KOPT-K1 (cell line): ENCODE results near the gene SLC17A9.

ENCODE experiments used
- H3K27ac ChIP-seq: fragments of 200-600 bp; sonication (generic); 2 replicates; pipeline ENCODE4 v1.5.1; 2016; ENCODE audit warnings: antibody characterized with exemption, mild to moderate bottlenecking, low read depth, low read length; ENCODE audit not compliant: poor library complexity, severe bottlenecking
- H3K36me3 ChIP-seq: fragments of 200-600 bp; sonication (generic); 2 replicates; pipeline ENCODE4 v1.5.1; 2017; ENCODE audit warnings: antibody characterized with exemption, mild to moderate bottlenecking, low read length, moderate library complexity; ENCODE audit not compliant: insufficient read depth
- H3K9me3 ChIP-seq: fragments of 200-600 bp; sonication (generic); 2 replicates; pipeline ENCODE4 v1.5.1; 2017; ENCODE audit warnings: antibody characterized with exemption, low read length, mild to moderate bottlenecking; ENCODE audit not compliant: insufficient read depth, poor library complexity, severe bottlenecking

Gene SLC17A9

DNA sequence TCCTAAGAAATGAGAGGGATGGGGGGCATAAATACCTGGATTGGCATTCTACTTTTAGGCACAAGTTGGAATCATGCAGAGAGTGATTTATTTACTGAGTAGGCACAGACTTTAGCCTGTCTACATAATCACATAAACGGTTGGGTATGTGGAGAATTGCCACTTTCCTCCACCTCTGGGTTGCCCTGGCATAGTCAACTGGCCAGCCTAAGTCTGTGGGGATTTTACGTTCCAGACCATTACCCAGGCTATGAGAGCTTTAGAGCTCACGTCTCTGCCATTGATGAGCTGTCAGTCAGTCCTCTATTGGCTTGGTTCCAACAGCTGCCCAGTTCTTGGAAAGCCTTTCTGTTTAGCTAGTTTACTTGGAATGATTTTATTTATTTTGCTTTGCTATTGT, 59.3 kb downstream of the SLC17A9 start:
- 0 out of 2 replicates have a peak, but pooled peaks cover 4% of the 10 kb centered on the region for H3K36me3 ChIP-seq
- peak overlapping the region; percentile 90 for H3K27ac ChIP-seq
- peaks cover 16% of the 10 kb centered on the region for H3K9me3 ChIP-seq

GRCh38 chr20:63013207-63013606, 60.7 kb downstream of the SLC17A9 start:
- Histone ChIP-seq H3K36me3 (0 out of 2 replicates have a peak, but pooled peaks cover 4% of the 10 kb centered on the region), H3K9me3 (peaks cover 16% of the 10 kb centered on the region), H3K27ac (no peak overlapping the region)

- Histone ChIP-seq H3K27ac (no peak overlapping the region), H3K36me3 (0 out of 2 replicates have a peak, but pooled peaks cover 4% of the 10 kb centered on the region), H3K9me3 (peaks cover 16% of the 10 kb centered on the region)
Observed at GRCh38 chr20:63014287-63014686, 61.8 kb downstream of the SLC17A9 start.

DNA sequence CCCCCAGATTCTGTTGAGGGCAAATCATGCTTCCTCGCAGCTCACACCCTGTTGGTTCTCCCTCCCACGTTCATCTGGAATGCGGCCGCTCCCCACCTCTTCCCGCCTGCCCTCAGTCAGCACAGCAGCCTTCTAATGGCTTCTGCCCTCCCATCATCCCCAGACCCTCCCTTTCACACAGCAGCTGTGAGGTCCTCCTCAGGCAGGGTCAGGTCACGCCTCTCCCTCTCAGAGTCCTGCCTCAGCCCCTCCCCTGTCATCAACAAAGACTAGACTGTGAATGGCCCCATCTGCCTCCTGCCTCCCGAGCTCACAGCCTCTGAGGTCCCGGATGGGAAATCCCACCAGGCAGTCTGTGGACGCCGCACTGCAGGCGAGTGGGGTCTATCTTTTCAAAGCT, 62.2 kb downstream of the SLC17A9 start:
- H3K27ac ChIP-seq: no peak overlapping the region
- peaks cover 16% of the 10 kb centered on the region for H3K9me3 ChIP-seq
- H3K36me3 ChIP-seq: 0 out of 2 replicates have a peak, but pooled peaks cover 4% of the 10 kb centered on the region

GRCh38 chr20:63015147-63015661, 62.7 kb downstream of the SLC17A9 start:
- no peak overlapping the region for H3K27ac ChIP-seq
- H3K36me3 ChIP-seq: 0 out of 2 replicates have a peak, but pooled peaks cover 4% of the 10 kb centered on the region
- H3K9me3 ChIP-seq: peaks cover 16% of the 10 kb centered on the region

GRCh38 chr20:63015662-63016361, 63.3 kb downstream of the SLC17A9 start:
- Histone ChIP-seq H3K36me3 (0 out of 2 replicates have a peak, but pooled peaks cover 4% of the 10 kb centered on the region), H3K9me3 (peaks cover 16% of the 10 kb centered on the region)

DNA sequence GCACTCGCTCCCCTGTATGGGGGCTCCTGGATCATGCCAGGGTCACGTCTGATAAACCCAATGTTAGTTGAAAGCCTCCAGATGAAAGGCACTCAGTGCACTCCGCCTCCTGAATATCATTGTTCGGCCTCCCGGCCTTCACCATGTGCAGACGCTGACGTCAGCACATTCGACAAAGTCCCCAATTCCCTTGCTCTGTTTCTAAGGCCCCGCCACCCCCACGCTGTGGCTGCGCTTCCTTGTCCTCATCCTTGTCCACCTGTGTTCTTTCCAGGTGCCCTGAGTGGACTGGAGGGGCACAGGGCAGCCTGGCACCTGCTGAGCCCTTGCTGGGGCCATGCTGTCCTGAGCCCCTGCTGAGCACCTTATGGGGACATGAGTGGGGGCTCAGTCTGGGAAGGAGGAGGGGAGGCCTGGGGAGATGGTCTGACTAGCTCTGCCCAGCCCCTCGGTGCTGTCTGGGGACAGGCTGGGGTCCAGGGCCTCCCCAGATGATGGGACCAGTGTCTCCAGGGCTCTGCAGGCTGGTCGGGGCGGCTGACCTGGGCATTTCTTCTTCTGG, 64.1 kb downstream of the SLC17A9 start:
- H3K27ac ChIP-seq: no peak overlapping the region

More at GRCh38 chr20:63015662-63016361, 63.3 kb downstream of the SLC17A9 start:
- H3K27ac ChIP-seq: no peak overlapping the region

DNA sequence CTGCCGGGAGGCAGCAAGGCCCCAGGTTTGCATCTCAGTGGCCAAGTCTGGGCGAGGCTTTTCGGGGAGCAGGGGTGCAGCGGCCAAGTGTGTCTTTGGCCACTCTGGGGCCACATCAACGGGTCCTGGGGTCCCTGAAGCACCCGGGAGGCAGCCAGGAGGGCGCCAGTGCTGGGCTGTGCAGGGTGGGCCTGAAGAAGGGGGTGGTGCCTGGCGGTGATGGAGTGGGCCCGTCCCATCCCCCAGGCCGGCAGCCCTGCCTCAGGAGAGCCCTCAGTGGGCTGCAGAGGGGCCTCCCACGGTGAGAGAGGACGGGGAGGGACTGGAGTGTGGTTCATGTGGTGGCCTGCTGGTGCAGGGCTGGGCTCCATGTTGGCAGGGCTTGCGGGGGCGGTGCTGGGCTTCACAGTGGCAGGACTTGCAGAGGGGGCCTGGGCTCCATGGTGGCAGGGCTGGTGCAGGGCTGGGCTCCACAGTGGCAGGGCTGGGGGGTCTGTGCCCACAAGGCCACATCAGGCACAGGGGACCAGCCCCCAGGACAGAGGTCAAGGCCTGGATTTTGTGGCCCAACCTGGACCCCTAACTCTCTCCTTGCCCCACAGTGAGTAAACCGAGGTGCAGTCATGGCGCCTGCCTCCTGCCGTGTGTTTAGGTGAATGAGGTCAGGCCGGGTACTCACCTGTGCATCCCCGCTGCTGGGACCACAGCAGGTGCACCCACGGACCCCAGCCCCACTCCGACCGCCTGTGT, 64.7 kb downstream of the SLC17A9 start:
- Histone ChIP-seq H3K9me3 (peaks cover 16% of the 10 kb centered on the region), H3K27ac (no peak overlapping the region), H3K36me3 (0 out of 2 replicates have a peak, but pooled peaks cover 4% of the 10 kb centered on the region)

More for the DNA sequence above, 64.1 kb downstream of the SLC17A9 start:
- Histone ChIP-seq H3K36me3 (0 out of 2 replicates have a peak, but pooled peaks cover 4% of the 10 kb centered on the region), H3K9me3 (peaks cover 16% of the 10 kb centered on the region)

GRCh38 chr20:63017826-63018411, 65.4 kb downstream of the SLC17A9 start:
- Histone ChIP-seq H3K36me3 (peaks cover under 1% of the 10 kb centered on the region; the same call in 1 of the 2 replicates), H3K9me3 (peaks cover 10% of the 10 kb centered on the region), H3K27ac (no peak overlapping the region)
